Kidney glomerular epithelial cell (primary cell): ENCODE data around the gene KCTD21.

ENCODE experiments used
- DNase-seq: peaks from one replicate; lab custom pipeline; 2025; lab: John Stamatoyannopoulos, UW

KCTD21 gene

GRCh38 chr11:78200553-78200952 is 12.1 kb upstream of the KCTD21 start:
- no peak for DNase-seq

- DNase-seq = no peak
These were observed 11.6 kb upstream of the KCTD21 start for GRCh38 chr11:78200061-78200460.

- no peak for DNase-seq
These were observed 11.2 kb upstream of the KCTD21 start for GRCh38 chr11:78199653-78200015.

GRCh38 chr11:78199015-78199652 is 10.7 kb upstream of the KCTD21 start:
- no peak for DNase-seq

GRCh38 chr11:78197816-78198215 is 9.4 kb upstream of the KCTD21 start:
- no peak for DNase-seq

- DNase-seq = no peak
These were observed 8.2 kb upstream of the KCTD21 start for GRCh38 chr11:78196661-78197091.

- no peak for DNase-seq
These were observed 7.6 kb upstream of the KCTD21 start for GRCh38 chr11:78195917-78196560.

- DNase-seq = peak; percentile 23
These were observed 6.1 kb upstream of the KCTD21 start for GRCh38 chr11:78194490-78194889.

- no peak for DNase-seq
These were observed 5.4 kb upstream of the KCTD21 start for GRCh38 chr11:78193806-78194205.

- DNase-seq = no peak
These were observed 4.5 kb upstream of the KCTD21 start for GRCh38 chr11:78192911-78193351.

GRCh38 chr11:78192223-78192719 is 3.8 kb upstream of the KCTD21 start:
- DNase-seq = peak; percentile 25

GRCh38 chr11:78190871-78191538 is 2.6 kb upstream of the KCTD21 start:
- no peak for DNase-seq

GRCh38 chr11:78190374-78190773 is 1.9 kb upstream of the KCTD21 start:
- no peak for DNase-seq

GRCh38 chr11:78189851-78190250 is 1.4 kb upstream of the KCTD21 start:
- DNase-seq = no peak

- DNase-seq = no peak
These were observed 823 bp upstream of the KCTD21 start for GRCh38 chr11:78189174-78189724.

- DNase-seq = peak; percentile 54
These were observed 800 bp downstream of the KCTD21 start for GRCh38 chr11:78187366-78188285.

- DNase-seq = no peak
These were observed 7.2 kb downstream of the KCTD21 start for GRCh38 chr11:78181185-78181584.

GRCh38 chr11:78180751-78181150 is 7.7 kb downstream of the KCTD21 start:
- DNase-seq = no peak

GRCh38 chr11:78179459-78180071 is 8.9 kb downstream of the KCTD21 start:
- DNase-seq = no peak

GRCh38 chr11:78177216-78177615 is 11.2 kb downstream of the KCTD21 start:
- no peak for DNase-seq

GRCh38 chr11:78176605-78177141 is 11.8 kb downstream of the KCTD21 start:
- no peak for DNase-seq
